ENCODE results near the gene RNU6-1.

Gene RNU6-1

DNA sequence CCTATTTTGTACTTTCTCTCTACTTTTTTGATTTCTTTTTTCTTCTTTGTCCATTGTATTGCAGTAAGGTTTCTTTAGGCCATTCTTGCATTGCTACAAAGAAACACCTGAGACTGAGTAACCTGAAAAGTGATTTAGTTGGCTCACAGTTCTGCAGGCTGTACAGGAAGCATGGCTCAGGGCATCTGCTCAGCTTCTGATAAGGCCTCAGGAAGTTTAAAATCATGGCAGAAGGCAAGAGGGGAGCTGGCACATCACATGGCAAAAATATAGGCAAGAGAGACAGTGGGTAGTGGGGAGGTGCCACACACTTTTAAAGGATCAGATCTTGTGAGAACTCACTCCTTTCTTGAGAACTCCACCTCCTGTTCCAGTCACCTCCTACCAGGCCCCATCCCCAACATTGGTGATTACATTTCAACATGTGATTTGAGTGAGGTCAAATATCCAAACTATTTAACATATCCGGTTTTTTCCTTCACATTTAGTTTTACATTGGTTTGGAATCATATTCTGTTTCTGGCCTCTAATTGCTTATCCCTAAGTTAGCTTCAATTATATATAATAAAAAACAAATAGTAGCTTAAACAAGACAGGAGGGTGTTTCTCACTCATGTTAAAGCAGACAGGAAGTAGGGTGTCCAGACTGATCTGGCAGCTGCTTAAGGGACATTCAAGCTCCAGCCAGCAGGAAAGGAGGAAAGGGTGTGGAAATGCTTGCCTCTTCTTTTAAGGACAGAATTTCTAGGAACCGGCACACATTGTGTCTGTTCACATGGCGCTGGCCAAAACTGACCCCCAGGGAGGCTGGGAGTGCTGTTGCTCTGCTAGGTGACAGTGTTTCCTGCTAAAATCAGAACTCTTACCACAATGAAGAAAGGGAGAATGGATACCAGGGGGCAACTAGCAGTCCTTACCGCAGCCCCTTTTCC lies 43.4 kb downstream of the RNU6-1 start:
- no peak for DNase-seq

DNA sequence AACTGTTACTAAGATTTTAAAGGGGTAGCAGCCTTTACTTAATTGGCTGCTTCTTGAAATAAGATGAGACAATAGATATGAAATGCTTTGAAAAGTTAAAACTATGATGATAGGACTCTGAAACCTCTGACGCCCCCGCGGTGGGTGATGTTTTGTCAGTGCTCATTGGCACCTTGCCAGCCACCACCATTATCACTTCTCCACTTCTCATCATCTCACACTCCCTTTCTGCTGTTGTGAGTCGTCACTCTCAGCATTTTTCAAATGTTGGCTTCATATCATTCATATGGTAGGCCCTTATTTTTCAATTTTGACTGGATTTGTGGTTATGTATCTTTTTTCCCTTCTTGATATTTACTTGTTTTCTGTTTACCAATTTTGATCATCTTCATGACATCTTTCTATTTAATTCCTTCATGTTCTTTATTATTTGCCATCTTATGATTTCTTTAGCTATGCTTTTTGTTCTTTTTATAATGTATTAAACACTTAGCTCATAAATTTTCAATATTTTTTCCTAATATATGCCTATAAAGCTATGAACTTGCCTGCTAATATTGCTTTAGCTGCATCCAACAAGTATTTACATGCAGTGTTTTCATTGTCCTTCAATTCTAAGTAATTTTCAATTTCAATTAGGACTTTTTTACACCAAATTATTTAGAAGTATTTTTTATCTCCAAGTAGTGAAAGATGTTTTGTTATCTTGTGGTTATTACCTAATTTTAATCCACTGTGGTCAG lies 44.8 kb downstream of the RNU6-1 start:
- no peak for DNase-seq

- DNase-seq, result no peak
Measured at GRCh38 chr15:67792250-67792942, 47.4 kb downstream of the RNU6-1 start.

- no peak for DNase-seq
Measured at GRCh38 chr15:67790610-67791319, 49.1 kb downstream of the RNU6-1 start.
